Karpas-422 (cell line): Measurements from ENCODE around the gene JAGN1. TPM values are rescaled to one million over a fixed set of nuclear protein-coding genes. Genes with fewer than 3 reads are reported as not detected.
A peak's percentile ranks its signal among the peaks of the same experiment; 100 is the strongest.
"Not testable (repeated sequence)": the region's sequence is repeated elsewhere in the genome, so short reads cannot be mapped to it uniquely, and the experiment has no call there.

Experiments used
- DNase-seq: peaks from one replicate; pipeline ENCODE4 v3.0.0-alpha.2; 2015
- H2AFZ ChIP-seq: fragments of 200-600 bp; sonication (generic); 2 replicates; pipeline ENCODE4 v1.6.1; 2014; ENCODE audit warnings: antibody characterized with exemption, low read length, mixed read lengths
- H3K27ac ChIP-seq: fragments of 200-600 bp; sonication (generic); 2 replicates; pipeline ENCODE4 v1.5.1; 2014; ENCODE audit warnings: mild to moderate bottlenecking, low read length, moderate library complexity
- H3K27me3 ChIP-seq: fragments of 200-600 bp; sonication (generic); 2 replicates; pipeline ENCODE4 v1.6.1; 2014; ENCODE audit warnings: low read length, mixed read lengths
- H3K36me3 ChIP-seq: fragments of 200-600 bp; sonication (generic); 2 replicates; pipeline ENCODE4 v1.6.1; 2014; ENCODE audit warnings: low read length, mixed read lengths; ENCODE audit not compliant: insufficient read depth
- H3K4me1 ChIP-seq: fragments of 200-600 bp; sonication (generic); 2 replicates; pipeline ENCODE4 v1.6.1; 2014; ENCODE audit warnings: mild to moderate bottlenecking, low read length, mixed read lengths
- H3K4me2 ChIP-seq: fragments of 200-600 bp; sonication (generic); 2 replicates; pipeline ENCODE4 v1.6.1; 2014; ENCODE audit warnings: low read length, low read depth, mild to moderate bottlenecking; ENCODE audit not compliant: poor library complexity, severe bottlenecking
- H3K4me3 ChIP-seq: fragments of 200-600 bp; sonication (generic); 2 replicates; pipeline ENCODE4 v1.5.1; 2014; ENCODE audit warnings: mild to moderate bottlenecking, antibody characterized with exemption, low read length, mixed read lengths
- H3K79me2 ChIP-seq: fragments of 200-600 bp; sonication (generic); 2 replicates; pipeline ENCODE4 v1.6.1; 2014; ENCODE audit warnings: mild to moderate bottlenecking, low read length, mixed read lengths
- H3K9ac ChIP-seq: fragments of 200-600 bp; sonication (generic); 2 replicates; pipeline ENCODE4 v1.6.0; 2014; ENCODE audit warnings: low read length
- H3K9me2 ChIP-seq: fragments of 200-600 bp; sonication (generic), shearing (Covaris generic); replicated peaks from 2 replicates; pipeline ENCODE4 v1.6.0; 2014; ENCODE audit warnings: mild to moderate bottlenecking, low read length, moderate library complexity; ENCODE audit not compliant: insufficient read depth
- H3K9me3 ChIP-seq: fragments of 300-700, 200-600 bp; sonication (generic); 2 replicates; pipeline ENCODE4 v1.6.1; 2014; ENCODE audit warnings: low read length, mixed read lengths
- H4K20me1 ChIP-seq: fragments of 200-600 bp; sonication (generic); 2 replicates; pipeline ENCODE4 v1.6.1; 2014; ENCODE audit warnings: mild to moderate bottlenecking, antibody characterized with exemption, low read length, low read depth; ENCODE audit not compliant: insufficient read depth
- total RNA-seq: library from RNA; depleted of rRNA; stranded (reverse); fragments of >200 nt; shearing (Covaris generic); gene quantifications from 2 replicates; pipeline ENCODE4 v1.2.3, GENCODE V29; 2014; ENCODE audit warnings: low replicate concordance

Gene JAGN1
- total RNA-seq, 1 experiment from 2014 or later: 39.2 TPM

- H3K27ac ChIP-seq: no peak overlapping the region
- no peak overlapping the region for H3K9ac ChIP-seq
- no peaks in the 10 kb centered on the region for H3K79me2 ChIP-seq
- H4K20me1 ChIP-seq: no peaks in the 10 kb centered on the region
- H3K9me2 ChIP-seq: no peaks in the 10 kb centered on the region
- DNase-seq: no peak
- no peak overlapping the region for H2AFZ ChIP-seq
- H3K36me3 ChIP-seq: no peaks in the 10 kb centered on the region
- no peak overlapping the region for H3K4me3 ChIP-seq
- H3K4me2 ChIP-seq: no peak overlapping the region
- no peaks in the 10 kb centered on the region for H3K4me1 ChIP-seq
- H3K27me3 ChIP-seq: no peaks in the 10 kb centered on the region
- H3K9me3 ChIP-seq: no peaks in the 10 kb centered on the region
These were observed 15.0 kb upstream of the JAGN1 start for GRCh38 chr3:9875448-9875847.

GRCh38 chr3:9876255-9876654 lies 14.2 kb upstream of the JAGN1 start:
- H3K36me3 ChIP-seq, H3K4me1 ChIP-seq, H3K9me2 ChIP-seq, H3K9ac ChIP-seq, H3K4me3 ChIP-seq, H3K27ac ChIP-seq, H3K4me2 ChIP-seq, H3K27me3 ChIP-seq, H2AFZ ChIP-seq, DNase-seq, H4K20me1 ChIP-seq, H3K79me2 ChIP-seq, H3K9me3 ChIP-seq: not testable (repeated sequence)

DNA sequence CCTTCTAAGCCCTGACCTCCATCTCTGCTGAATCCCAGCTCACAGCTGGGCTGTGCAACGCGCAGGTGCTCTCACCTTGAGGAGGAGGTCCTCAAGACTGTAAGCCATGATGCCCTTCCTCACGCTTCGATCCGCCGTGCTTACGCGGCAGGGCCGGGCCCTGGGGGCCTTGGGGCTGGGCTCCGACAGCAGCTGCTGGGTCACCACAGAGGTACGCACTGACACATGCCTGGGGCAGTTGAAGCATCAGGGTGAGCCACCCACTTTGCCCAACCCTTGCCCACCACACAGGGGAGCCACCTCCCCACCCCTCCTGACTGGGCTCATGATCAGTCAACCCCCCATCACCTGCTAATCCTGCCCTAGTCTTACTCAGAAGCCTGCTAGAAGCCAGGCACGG lies 13.4 kb upstream of the JAGN1 start:
- Histone ChIP-seq H3K9me3 (no peaks in the 10 kb centered on the region), H3K4me2 (no peak overlapping the region), H3K4me3 (no peak overlapping the region), H3K36me3 (no peaks in the 10 kb centered on the region), H3K27ac (no peak overlapping the region), H3K9ac (no peak overlapping the region), H3K9me2 (no peaks in the 10 kb centered on the region), H3K4me1 (no peaks in the 10 kb centered on the region), H4K20me1 (no peaks in the 10 kb centered on the region), H3K79me2 (no peaks in the 10 kb centered on the region), H2AFZ (no peak overlapping the region), H3K27me3 (no peaks in the 10 kb centered on the region)
- no peak for DNase-seq

- H3K27me3 ChIP-seq: no peaks in the 10 kb centered on the region
- H3K9me3 ChIP-seq: no peaks in the 10 kb centered on the region
- H3K79me2 ChIP-seq: no peaks in the 10 kb centered on the region
- DNase-seq: no peak
- H3K4me2 ChIP-seq: no peak overlapping the region
- no peak overlapping the region for H3K9ac ChIP-seq
- no peaks in the 10 kb centered on the region for H3K9me2 ChIP-seq
- no peak overlapping the region for H3K27ac ChIP-seq
- H3K36me3 ChIP-seq: no peaks in the 10 kb centered on the region
- no peaks in the 10 kb centered on the region for H4K20me1 ChIP-seq
- no peak overlapping the region for H3K4me3 ChIP-seq
- no peak overlapping the region for H2AFZ ChIP-seq
- H3K4me1 ChIP-seq: no peaks in the 10 kb centered on the region
These were observed 11.7 kb upstream of the JAGN1 start for GRCh38 chr3:9878700-9879099.

DNA sequence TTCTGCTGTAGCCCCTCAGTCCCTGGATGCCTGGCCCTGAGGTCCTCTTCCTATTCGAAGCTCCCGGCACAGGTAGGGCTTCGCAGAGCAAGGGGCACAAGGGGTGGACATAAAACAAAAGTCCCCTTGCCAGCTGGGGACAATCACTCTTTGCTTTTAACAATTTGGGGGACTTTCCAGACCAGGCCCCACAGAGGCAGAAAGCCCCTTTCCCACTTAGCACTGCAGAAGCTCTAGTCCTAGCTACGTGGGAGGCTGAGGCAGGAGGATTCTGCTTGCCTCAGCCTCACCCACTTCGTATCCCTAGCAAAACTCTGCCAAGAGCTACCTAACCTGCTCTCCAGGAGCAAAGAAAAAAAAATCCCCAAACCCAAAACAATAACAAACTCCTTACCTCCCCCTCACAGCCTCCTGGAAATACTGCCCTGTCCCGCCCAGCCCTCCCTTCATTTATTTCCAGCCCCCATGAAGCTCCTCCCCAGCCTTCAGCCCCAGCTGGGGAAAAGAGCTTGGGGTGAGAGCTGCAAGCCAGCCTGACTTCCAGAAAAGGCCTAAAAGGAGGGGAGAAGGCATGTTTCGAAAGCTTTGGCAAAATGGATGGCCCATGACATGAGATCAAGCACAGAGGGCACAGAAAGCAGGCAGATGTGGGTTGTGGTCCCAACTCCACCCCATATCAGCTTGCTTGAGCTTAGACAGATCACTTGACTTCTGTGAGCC lies 10.4 kb upstream of the JAGN1 start, which contains the start of gene CIDEC:
Gene CIDEC (minus strand): TSS at position 424 of the 720 bp plus-strand sequence. CDS start 1,767 bp downstream, outside the sequence.
- no peaks in the 10 kb centered on the region for H3K9me2 ChIP-seq
- no peak within 1 kb of the TSS for H3K4me3 ChIP-seq
- H3K79me2 ChIP-seq: no peaks in the 10 kb centered on the region
- DNase-seq: peak; percentile 35
- no peaks in the 10 kb centered on the region for H3K4me1 ChIP-seq
- H2AFZ ChIP-seq: no peak within 1 kb of the TSS
- H3K36me3 ChIP-seq: no peaks in the 10 kb centered on the region
- no peaks in the 10 kb centered on the region for H3K27me3 ChIP-seq
- no peak within 1 kb of the TSS for H3K27ac ChIP-seq
- no peaks in the 10 kb centered on the region for H3K9me3 ChIP-seq
- no peaks in the 10 kb centered on the region for H4K20me1 ChIP-seq
- no peak within 1 kb of the TSS for H3K9ac ChIP-seq
- no peak within 1 kb of the TSS for H3K4me2 ChIP-seq

DNA sequence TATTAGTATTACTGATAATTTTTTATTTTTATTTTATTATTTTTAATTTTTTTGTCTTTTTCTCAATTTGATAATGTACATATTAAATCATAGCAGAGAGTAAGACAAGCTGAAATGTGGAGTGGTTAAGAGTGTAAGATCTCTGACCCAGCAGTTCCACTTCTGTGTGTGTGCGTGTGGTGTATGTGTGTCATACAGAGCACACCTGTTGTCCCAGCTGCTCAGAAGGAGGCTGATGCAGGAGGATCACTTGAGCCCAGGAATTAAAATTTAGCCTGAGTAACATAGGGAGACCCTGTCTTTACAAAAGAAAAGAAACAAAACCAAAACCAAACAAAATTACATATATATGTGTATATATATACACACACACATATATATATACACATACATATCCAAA lies 9.0 kb upstream of the JAGN1 start:
- Histone ChIP-seq H3K36me3 (no peaks in the 10 kb centered on the region), H3K27me3 (no peaks in the 10 kb centered on the region), H2AFZ (no peak overlapping the region), H3K9me2 (no peaks in the 10 kb centered on the region), H4K20me1 (no peaks in the 10 kb centered on the region), H3K4me3 (no peak overlapping the region), H3K9ac (no peak overlapping the region), H3K4me2 (no peak overlapping the region), H3K9me3 (no peaks in the 10 kb centered on the region), H3K79me2 (no peaks in the 10 kb centered on the region), H3K27ac (no peak overlapping the region), H3K4me1 (no peaks in the 10 kb centered on the region)
- no peak for DNase-seq

DNA sequence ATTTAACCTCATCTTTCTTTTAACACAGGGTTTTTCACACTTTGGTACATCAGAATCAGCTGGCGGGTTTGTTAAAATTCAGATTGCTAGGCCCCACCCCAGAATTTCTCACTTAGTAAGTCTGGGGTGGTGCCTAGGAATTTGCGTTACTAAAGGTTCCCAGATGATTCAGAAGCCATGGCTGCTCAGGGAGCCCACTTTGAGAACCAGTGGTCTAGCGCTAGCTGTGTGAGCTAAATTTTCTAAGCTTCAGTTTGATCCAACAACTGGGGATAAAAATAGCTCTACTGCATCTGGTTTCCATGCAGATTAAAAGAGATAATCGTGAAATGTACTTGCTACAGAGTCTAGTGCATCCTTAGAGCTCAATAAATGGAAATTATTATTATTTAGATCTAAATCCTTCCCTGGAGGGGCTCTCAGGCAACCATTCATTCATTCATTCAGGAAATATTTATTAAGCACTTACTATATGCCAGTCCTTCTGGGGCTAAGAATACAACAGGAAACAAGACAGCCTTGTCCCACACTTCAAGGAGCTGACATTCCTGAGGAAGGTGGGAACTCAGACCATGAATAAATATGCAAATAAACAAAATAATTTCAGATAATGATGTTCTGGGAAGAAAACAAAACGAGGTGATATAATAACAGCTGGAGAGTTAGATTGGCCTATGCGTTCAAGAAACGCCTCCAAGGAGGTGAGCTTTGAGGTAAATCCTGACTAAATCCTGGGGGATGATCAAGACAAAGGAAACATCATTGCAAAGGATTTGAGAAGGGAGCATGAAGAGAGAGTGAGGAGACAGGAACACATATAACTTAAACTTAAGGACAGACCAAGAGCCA lies 6.5 kb upstream of the JAGN1 start:
- Histone ChIP-seq H3K36me3 (no peaks in the 10 kb centered on the region), H4K20me1 (no peaks in the 10 kb centered on the region), H3K9ac (no peak overlapping the region), H3K4me2 (no peak overlapping the region), H3K79me2 (no peaks in the 10 kb centered on the region), H3K9me2 (no peaks in the 10 kb centered on the region), H3K4me3 (no peak overlapping the region), H2AFZ (no peak overlapping the region), H3K4me1 (peaks cover 3% of the 10 kb centered on the region; the same call in 1 of the 2 replicates), H3K27ac (no peak overlapping the region), H3K9me3 (no peaks in the 10 kb centered on the region), H3K27me3 (no peaks in the 10 kb centered on the region)
- peak; percentile 39 for DNase-seq

DNA sequence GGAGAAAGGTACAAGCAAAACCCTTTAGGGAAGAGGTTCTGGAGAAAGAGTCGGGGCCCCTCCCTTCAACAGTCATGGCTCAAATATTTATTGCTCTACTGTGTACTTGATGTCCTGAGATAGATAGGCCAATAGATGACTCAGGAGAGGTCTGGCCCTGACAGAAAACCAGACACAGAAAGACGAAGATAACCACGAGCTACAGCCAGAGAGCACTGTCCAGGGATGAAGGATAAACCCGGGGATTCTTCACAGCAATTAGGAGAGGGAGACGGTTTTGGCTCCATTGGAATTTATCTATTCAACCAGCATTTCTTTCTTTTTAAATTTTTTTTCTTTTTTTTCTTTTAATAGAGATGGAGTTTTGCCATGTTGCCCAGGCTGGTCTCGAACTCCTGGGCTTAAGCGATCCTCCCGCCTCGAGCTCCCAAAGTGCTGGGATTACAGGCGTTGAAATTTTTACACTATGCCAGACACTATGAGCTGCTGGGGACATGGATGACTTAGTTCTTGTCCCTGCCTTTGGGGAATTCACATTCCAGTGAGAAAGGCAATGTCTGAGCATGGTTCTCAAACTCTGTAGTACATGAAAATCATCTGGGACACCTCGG lies 5.8 kb upstream of the JAGN1 start:
- Histone ChIP-seq H3K27me3 (no peaks in the 10 kb centered on the region), H3K9me2 (no peaks in the 10 kb centered on the region), H3K4me3 (no peak overlapping the region), H2AFZ (no peak overlapping the region), H3K9ac (no peak overlapping the region), H3K79me2 (no peaks in the 10 kb centered on the region), H3K27ac (no peak overlapping the region), H3K9me3 (no peaks in the 10 kb centered on the region), H3K4me1 (peaks cover 6% of the 10 kb centered on the region), H3K4me2 (no peak overlapping the region), H4K20me1 (no peaks in the 10 kb centered on the region), H3K36me3 (no peaks in the 10 kb centered on the region)
- no peak for DNase-seq
